ENCODE data around the gene ECI1. TPM values are rescaled to one million over a fixed set of nuclear protein-coding genes. Genes with fewer than 3 reads are reported as not detected.

Gene ECI1
- total RNA-seq, 2 donors from 2014 or later: 71.8 to 108 TPM

DNA sequence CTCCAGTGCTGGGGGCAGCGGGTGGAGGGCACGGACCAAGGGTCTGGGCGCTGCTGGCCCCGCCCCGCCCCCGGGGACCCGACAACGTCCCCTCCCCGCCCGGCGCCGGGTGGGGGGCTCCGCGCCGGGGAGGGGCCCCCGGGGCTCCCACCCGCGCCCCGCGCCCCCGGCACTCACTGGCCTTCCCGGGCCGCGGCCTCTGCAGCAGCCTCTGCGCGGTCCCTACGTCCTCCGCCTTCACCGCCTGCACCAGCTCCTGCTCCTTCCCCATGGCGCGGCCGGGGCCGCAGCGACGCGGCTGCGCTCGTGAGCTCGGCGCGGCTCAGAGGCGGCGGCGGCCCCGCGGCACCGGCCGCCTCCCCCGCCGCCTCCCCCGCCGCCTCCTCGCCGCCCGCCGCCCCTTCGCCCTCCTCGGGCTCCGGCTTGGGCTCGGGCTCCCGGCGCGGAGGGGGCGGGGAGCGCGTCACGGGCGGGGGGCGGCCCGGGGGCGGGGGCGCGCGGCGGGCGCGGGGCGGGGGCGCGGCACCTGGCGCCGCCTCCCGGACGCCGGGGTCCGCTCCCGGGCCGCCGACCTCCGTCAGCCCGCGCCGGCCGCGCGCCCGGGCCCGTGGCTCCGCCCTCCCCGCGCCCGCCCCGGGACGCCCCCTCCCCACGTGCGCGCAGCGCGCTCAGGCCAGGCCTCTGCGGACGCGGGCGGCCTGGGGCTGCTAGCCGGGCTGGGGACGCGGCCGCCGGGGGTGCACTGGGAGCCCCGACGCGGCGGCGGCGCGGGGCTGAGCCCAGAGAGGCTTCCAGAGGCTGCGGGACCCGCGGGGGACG is 55.0 kb downstream of the ECI1 start, which contains the start of gene CASKIN1:
TSS of gene CASKIN1 (minus strand) at position 444 of the 819 bp plus-strand sequence. CDS start at position 271, 173 bp downstream.
- peaks cover 0 to 6% of the 10 kb centered on the region in 2 donors for H3K27me3 ChIP-seq
- DNase-seq (ENCODE audit: low spot score): no peak

DNA sequence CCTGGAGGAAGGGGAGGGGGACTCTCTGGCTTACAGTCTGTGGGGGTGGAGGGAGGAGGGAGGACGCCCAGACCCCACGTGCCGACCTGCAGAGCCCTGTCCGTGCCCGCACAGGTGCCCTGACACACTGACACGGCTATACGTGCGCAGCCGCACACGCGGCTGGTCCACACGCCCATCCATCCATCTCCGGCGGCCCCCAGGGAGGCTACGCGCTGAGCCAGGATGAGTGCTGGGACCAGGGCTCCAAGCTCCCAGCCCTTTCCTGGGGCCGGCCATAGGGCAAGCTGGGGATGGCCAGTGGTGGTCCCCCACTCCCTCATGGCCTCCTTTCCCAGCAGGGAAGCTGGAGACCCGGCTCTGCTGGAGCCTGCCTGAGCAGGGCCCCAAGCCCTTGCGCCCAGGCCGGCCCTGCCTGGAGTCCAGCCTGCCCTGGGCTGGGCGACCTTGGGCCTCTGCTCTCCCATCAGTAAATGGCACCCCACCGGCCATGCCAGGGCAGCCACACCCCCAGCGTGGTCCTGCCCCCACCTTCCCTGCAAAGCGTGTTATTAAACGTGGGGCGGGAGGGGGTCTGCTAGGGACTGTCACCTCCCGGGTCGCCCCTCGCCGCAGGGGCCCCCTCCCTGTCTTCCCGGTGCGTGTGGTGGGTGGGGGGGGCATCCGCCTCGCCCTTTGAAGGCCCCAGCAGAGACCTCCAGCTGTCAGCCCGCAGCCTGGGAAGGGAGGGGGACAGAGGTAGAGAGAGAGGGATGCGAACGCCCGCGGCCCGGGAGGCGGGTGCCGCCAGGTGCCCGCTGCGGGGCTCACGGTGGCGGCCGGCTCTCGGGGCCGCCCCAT is 55.8 kb downstream of the ECI1 start:
- DNase-seq (ENCODE audit: low spot score): no peak
- Histone ChIP-seq H3K36me3 (no peaks in the 10 kb centered on the region), H3K9me3 (no peaks in the 10 kb centered on the region), H3K4me1 (peaks cover 0 to 17% of the 10 kb centered on the region in 2 donors), H3K27ac (no peak overlapping the region), H3K27me3 (peaks cover 0 to 6% of the 10 kb centered on the region in 2 donors), H3K4me3 (peak overlapping the region; percentile 42 to 54)
- TF ChIP-seq, protein P1, sequence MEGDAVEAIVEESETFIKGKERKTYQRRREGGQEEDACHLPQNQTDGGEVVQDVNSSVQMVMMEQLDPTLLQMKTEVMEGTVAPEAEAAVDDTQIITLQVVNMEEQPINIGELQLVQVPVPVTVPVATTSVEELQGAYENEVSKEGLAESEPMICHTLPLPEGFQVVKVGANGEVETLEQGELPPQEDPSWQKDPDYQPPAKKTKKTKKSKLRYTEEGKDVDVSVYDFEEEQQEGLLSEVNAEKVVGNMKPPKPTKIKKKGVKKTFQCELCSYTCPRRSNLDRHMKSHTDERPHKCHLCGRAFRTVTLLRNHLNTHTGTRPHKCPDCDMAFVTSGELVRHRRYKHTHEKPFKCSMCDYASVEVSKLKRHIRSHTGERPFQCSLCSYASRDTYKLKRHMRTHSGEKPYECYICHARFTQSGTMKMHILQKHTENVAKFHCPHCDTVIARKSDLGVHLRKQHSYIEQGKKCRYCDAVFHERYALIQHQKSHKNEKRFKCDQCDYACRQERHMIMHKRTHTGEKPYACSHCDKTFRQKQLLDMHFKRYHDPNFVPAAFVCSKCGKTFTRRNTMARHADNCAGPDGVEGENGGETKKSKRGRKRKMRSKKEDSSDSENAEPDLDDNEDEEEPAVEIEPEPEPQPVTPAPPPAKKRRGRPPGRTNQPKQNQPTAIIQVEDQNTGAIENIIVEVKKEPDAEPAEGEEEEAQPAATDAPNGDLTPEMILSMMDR (IDR thresholded peaks at IDR 0.05): no peak

More for the DNA sequence above, 55.0 kb downstream of the ECI1 start, which contains the start of gene CASKIN1:
- Histone ChIP-seq H3K4me3 (peak within 1 kb of the TSS; percentile 42 to 54), H3K4me1 (peaks cover 0 to 11% of the 10 kb centered on the region in 2 donors), H3K27ac (no peak within 1 kb of the TSS), H3K9me3 (no peaks in the 10 kb centered on the region), H3K36me3 (no peaks in the 10 kb centered on the region)
- TF ChIP-seq, protein P1 (IDR thresholded peaks at IDR 0.05): no peak

DNA sequence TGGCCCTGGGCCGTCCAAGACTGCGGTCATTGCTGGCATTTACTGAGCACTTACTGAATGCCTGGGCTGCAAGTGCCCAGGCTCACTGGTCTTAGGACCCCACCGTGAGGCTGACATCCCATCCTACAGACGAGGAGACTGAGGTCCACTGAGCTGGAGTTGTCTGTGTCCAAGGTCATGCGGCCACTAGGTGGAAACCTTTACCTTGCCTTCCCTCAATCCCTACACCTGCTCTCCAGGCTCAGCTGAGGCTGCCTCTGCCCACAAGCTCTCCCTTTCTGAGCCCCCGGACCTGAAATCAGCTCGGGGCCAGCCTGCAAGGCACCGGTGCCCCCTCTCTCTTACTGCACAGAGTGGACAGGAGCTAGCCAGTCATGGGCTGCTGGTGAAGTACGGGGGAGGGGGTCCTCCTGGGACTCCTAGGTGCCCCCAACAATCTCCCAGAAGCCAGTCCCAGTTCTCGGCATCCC is 56.5 kb downstream of the ECI1 start:
- Histone ChIP-seq H3K27ac (no peak overlapping the region), H3K4me3 (no peak overlapping the region), H3K9me3 (no peaks in the 10 kb centered on the region), H3K4me1 (peaks cover 0 to 17% of the 10 kb centered on the region in 2 donors), H3K27me3 (peaks cover 0 to 6% of the 10 kb centered on the region in 2 donors), H3K36me3 (no peaks in the 10 kb centered on the region)
- DNase-seq (ENCODE audit: low spot score): no peak
- TF ChIP-seq, protein P1 (IDR thresholded peaks at IDR 0.05): peak in 1 of 2 donors; percentile 38

GRCh38 chr16:2194166-2194834 is 57.1 kb downstream of the ECI1 start:
- Histone ChIP-seq H3K27ac (no peak overlapping the region), H3K27me3 (peaks cover 0 to 6% of the 10 kb centered on the region in 2 donors), H3K9me3 (no peaks in the 10 kb centered on the region), H3K4me3 (no peak overlapping the region), H3K4me1 (peaks cover 0 to 17% of the 10 kb centered on the region in 2 donors), H3K36me3 (no peaks in the 10 kb centered on the region)
- TF ChIP-seq, protein P1 (IDR thresholded peaks at IDR 0.05): no peak
- DNase-seq (ENCODE audit: low spot score): no peak

GRCh38 chr16:2191446-2191706 is 60.0 kb downstream of the ECI1 start:
- DNase-seq (ENCODE audit: low spot score): no peak
- H3K27ac ChIP-seq: peak overlapping the region in 1 of 2 donors; percentile 28

More at GRCh38 chr16:2191446-2191706, 60.0 kb downstream of the ECI1 start:
- H3K27me3 ChIP-seq: peaks cover 0 to 6% of the 10 kb centered on the region in 2 donors
- peaks cover 0 to 17% of the 10 kb centered on the region in 2 donors for H3K4me1 ChIP-seq
- H3K9me3 ChIP-seq: no peaks in the 10 kb centered on the region
- H3K4me3 ChIP-seq: no peak overlapping the region
- H3K36me3 ChIP-seq: no peaks in the 10 kb centered on the region
- TF ChIP-seq, protein P1 (IDR thresholded peaks at IDR 0.05): no peak

Data from right atrium auricular region (tissue), 2 donors.